Middle frontal gyrus (tissue), 1 donor: ENCODE data around the gene SLC36A3.

Experiments
- DNase-seq: peaks from one replicate; pipeline ENCODE4 v3.0.0-alpha.2; 2015; ENCODE audit warnings: low spot score; ENCODE audit errors: extremely low spot score

The SLC36A3 gene

GRCh38 chr5:151298063-151298855 lies 5.3 kb downstream of the SLC36A3 start:
- no peak for DNase-seq

- DNase-seq: no peak
Measured at GRCh38 chr5:151296974-151297373, 6.6 kb downstream of the SLC36A3 start.

GRCh38 chr5:151296478-151296830 lies 7.1 kb downstream of the SLC36A3 start:
- DNase-seq: no peak

GRCh38 chr5:151295791-151296477 lies 7.6 kb downstream of the SLC36A3 start:
- no peak for DNase-seq

- no peak for DNase-seq
Measured at GRCh38 chr5:151295138-151295537, 8.4 kb downstream of the SLC36A3 start.

- DNase-seq: no peak
Measured at GRCh38 chr5:151293624-151294023, 9.9 kb downstream of the SLC36A3 start.

GRCh38 chr5:151288180-151288579 lies 15.4 kb downstream of the SLC36A3 start:
- DNase-seq: no peak

GRCh38 chr5:151286246-151286645 lies 17.3 kb downstream of the SLC36A3 start:
- no peak for DNase-seq

GRCh38 chr5:151285683-151286082 lies 17.9 kb downstream of the SLC36A3 start:
- DNase-seq: no peak

- no peak for DNase-seq
Measured at GRCh38 chr5:151284392-151284967, 19.1 kb downstream of the SLC36A3 start.

GRCh38 chr5:151283120-151283825 lies 20.3 kb downstream of the SLC36A3 start:
- DNase-seq: no peak

GRCh38 chr5:151281001-151281639 lies 22.4 kb downstream of the SLC36A3 start:
- DNase-seq: no peak

GRCh38 chr5:151280443-151280842 lies 23.1 kb downstream of the SLC36A3 start:
- DNase-seq: no peak

GRCh38 chr5:151278845-151279244 lies 24.7 kb downstream of the SLC36A3 start:
- DNase-seq: no peak

- DNase-seq: no peak
Measured at GRCh38 chr5:151275803-151276202, 27.8 kb downstream of the SLC36A3 start.

GRCh38 chr5:151274666-151275065 lies 28.9 kb downstream of the SLC36A3 start:
- no peak for DNase-seq

- no peak for DNase-seq
Measured at GRCh38 chr5:151271336-151271735, 32.2 kb downstream of the SLC36A3 start.

GRCh38 chr5:151270599-151270998 lies 33.0 kb downstream of the SLC36A3 start:
- DNase-seq: no peak

- no peak for DNase-seq
Measured at GRCh38 chr5:151267491-151268260, 35.9 kb downstream of the SLC36A3 start.

GRCh38 chr5:151264113-151264512 lies 39.5 kb downstream of the SLC36A3 start:
- DNase-seq: no peak

GRCh38 chr5:151262532-151262931 lies 41.0 kb downstream of the SLC36A3 start:
- no peak for DNase-seq
